Skin epidermis (tissue), 12 donors: ENCODE data around the gene LRTM1.

Experiments
- H3K27ac ChIP-seq, 21 experiments: fragments of 200-600 bp; sonication (generic) in 11 of 21; one replicate each; pipeline ENCODE4 v1.5.0; 2020; ENCODE audit warnings: mild to moderate bottlenecking in 3 of 21, inconsistent platforms in 2 of 21, moderate library complexity in 2 of 21
- H3K4me3 ChIP-seq, 7 experiments: fragments of 200-600 bp; sonication (generic) in 2 of 7; one replicate each; pipeline ENCODE4 v1.5.0; 2020; ENCODE audit warnings: inconsistent platforms in 2 of 7, mild to moderate bottlenecking in 2 of 7, moderate library complexity in 1 of 7

LRTM1 gene

DNA sequence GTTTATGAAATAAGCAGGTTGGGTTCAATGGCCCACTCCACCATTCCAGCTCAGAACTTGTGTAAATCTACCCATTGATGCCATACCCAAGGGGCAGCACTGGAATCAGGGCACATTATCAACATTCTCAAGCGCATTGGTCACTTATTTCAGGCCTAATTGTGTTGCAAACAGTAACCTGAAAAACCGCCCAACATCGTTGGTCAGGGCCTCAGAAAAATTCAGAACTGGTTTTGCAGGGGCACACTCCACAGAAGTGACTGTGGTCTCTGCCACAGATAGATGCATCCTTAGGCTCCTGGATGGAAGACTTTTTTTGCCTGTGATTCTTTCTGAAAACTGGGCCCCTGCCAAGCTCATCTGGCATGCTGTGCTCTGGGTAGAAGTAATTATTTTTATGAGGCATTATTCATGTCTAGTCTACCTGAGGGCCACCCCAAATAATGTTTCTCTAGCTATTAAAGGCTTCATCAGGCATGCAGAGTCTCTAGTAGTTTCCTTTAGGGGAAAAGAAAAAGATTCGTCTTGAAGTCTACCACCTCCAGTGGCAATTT is 21.7 kb upstream of the LRTM1 start:
- peak overlapping the region in 2 of 21 experiments; percentile 24 to 33 for H3K27ac ChIP-seq
- H3K4me3 ChIP-seq: no peak overlapping the region

DNA sequence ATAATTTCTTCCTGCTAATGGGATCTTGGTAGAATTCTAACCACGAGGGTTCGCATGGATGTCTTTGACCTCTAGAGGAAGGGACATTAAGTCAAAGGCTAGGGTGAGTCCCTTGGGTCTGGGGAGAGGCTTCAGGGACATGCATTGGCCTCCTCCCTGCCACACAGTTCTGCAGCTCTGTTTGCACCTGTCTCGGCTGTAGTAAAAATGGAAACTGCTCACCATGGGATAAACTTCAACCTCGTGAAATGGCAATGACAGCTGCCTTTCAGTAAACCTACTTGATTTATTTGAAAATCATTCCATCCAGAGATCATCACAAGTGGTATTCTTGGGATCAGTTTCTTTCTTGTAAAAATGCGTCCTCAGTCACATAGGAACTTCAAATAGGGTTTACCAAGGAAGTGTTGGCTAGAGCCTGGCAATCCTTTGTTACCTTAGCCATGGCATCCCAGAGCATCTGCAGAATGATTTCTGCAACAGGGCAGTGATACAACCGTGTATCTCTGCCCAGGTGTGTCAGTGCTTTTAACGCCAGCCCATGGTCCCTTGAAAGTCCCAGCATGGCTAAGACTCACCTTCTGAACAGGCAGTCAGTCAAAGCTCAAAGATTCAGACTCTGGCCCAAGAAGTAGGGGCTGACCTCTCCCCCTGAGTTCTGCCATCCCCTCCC is 14.0 kb upstream of the LRTM1 start:
- Histone ChIP-seq H3K4me3 (no peak overlapping the region), H3K27ac (no peak overlapping the region)

DNA sequence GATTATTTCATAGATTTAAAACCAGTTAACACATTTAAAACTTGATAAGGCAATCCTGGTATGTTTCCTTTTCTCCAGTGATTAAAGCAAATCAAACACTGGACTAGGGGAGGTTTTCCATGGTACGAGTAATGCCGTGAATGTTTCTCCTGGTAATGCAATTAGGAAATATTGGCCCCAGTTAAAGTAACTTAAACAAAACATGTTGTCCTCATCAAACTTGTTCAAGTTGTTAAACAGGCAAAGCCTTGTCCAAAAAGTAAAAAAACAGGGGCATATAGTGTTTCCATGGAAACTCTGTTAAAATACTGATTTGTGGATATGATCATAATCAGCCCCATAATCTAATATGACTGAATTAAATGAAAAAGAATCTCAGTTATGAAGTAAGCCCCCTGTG is 13.1 kb upstream of the LRTM1 start:
- no peak overlapping the region for H3K27ac ChIP-seq

DNA sequence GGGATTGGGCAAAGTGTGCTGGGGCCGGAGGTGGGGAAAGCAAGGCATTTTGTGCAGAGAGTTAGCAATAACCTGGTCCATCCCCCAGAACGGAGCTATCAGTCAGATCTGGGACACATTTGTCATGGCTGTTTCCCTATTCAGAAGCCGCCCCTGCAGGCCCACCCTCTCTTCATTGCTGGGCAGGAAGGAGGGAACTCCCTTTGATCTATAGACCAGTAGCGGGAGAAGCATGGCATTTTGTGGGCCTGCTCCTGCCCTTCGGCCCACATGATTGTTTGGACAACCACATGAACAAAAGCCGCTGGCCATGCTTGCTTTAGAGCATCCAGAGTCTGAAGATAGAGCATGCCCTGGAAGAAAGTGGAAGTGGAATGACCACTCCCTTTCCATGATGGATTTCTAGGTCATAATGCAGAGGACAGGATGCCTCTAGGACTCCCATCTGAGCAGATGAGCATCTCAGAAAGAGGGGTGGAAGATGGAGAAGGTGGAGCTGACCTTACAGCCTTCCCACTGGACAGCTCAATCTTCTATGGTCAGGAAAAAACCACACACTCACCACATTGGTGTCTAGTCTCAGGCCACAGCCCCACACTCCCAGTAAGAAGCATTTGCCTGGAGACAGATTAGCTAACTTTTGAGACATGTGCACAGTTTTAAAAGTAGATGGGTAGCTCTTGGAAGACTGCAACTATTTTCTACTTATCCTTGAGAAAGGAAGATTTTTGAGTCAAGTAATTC is 11.9 kb upstream of the LRTM1 start:
- no peak overlapping the region for H3K27ac ChIP-seq

More for the DNA sequence above, 13.1 kb upstream of the LRTM1 start:
- no peak overlapping the region for H3K4me3 ChIP-seq

DNA sequence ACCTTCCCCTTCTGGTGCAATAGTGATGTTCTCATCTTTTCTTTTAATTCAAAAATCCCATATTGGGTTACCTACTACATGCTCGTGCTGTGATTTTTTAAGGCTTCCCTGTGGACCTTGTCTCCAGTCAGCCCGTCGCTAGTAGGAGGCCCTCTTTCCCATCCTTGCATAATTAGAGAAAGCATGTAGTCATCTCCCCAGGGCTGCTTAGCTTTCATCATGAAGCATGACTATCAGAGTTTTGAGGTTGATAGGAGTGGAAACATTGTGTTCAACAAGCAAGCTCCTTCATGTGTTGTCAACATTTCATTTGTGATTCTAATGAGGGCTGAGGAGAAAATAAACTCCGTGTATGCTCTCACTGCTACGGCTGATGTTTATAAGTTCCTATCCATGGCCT is 8.7 kb upstream of the LRTM1 start:
- Histone ChIP-seq H3K4me3 (no peak overlapping the region), H3K27ac (no peak overlapping the region)

More for the DNA sequence above, 11.9 kb upstream of the LRTM1 start:
- H3K4me3 ChIP-seq: no peak overlapping the region

DNA sequence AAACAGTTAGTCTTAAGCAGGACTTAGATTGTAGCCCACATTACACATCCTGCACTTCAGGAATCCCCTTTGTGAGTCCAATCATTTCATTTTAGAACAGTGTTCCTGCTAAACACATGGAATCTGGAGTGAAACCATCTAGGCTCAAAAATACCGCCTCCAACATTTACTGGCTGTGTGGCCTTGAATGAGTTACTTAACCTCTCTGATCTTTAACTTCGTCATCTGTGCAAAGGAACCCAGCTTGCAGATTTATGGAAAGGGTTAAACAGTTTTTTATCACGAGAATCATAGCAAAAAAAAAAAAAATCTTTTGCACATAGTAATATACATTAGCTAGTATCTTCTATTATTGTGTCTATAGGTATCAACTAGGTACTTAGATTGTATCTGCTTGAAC is 8.0 kb upstream of the LRTM1 start:
- no peak overlapping the region for H3K4me3 ChIP-seq
- no peak overlapping the region for H3K27ac ChIP-seq

DNA sequence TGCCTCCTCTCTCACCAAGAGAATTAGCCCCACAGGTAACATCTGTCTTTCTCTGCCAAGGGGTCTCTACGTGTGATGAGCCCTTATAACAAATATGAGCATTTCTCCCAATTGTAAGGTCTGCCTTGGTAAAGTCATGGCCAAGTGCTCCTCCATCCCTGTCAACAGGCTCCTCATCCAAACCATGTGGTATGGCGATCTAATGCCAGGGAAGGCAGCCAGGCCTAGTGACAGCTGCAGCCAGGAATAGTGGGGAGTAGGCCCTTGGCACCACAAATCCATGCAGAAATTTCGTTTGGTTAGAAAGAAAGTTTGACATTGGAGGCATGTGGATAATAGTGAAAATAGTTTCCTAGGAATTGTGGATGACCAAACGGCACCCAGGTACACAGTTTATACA is 4.7 kb upstream of the LRTM1 start:
- H3K4me3 ChIP-seq: no peak overlapping the region
- H3K27ac ChIP-seq: no peak overlapping the region

DNA sequence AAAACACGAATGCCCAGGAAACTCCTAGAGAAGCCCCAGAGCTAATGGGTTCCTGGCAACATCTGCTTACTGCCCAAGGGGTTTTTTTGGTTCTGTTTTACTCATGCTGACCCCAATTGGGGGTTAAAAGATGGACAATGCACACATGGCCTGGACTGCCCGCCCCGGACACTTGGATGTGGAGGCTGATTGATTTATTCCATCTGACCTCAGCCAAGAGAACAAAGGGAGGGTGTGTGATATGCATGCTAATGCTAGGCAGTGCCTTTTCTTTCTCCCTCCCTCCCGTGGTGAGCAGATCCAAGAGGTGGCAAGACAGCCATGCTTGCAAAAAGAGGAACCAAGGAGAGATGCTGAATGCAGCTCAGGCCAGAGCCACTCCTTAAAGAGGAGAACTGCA is 3.3 kb upstream of the LRTM1 start:
- no peak overlapping the region for H3K4me3 ChIP-seq
- no peak overlapping the region for H3K27ac ChIP-seq

DNA sequence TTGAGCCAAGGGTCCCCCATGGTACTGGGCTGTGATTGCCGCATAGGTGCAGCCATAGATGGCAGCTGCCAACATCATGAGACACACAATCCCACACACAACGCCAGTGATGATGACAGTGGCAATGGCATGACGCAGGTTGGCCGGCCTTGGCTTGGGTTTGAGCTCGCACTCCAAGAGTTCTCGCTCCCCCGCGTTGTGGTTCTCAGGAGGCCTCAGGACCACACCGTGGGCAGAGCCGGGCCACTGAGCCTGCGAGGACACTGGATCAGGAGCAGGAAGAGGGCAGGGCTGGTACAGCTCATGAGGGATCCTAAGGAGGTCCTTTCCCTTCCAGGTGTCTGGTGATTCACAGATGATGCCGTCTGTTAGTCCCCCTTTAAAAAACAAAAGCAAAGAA is 9.3 kb downstream of the LRTM1 start:
- H3K4me3 ChIP-seq: no peak overlapping the region
- peak overlapping the region in 2 of 21 experiments; percentile 34 to 37 for H3K27ac ChIP-seq

DNA sequence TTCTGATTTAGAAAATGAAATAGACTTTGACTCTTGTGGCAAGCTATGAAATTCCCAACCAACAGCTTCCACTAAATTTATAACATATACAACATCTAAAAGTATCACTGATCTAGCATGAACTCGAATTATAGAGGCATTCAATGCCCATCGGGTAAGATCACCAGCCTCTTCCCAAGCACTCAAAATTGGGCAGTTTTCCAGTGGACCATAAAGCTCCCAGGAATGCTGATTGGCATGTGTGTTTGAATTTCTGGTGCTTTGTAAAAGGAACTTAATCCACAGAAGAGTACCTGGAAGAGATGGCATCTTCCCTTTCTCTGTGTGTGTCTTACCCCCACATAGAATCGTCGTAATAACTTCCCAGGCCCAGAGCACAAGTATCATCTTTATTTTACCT is 10.0 kb downstream of the LRTM1 start:
- Histone ChIP-seq H3K4me3 (no peak overlapping the region), H3K27ac (peak overlapping the region in 6 of 21 experiments; percentile 29 to 64 (median 45))

DNA sequence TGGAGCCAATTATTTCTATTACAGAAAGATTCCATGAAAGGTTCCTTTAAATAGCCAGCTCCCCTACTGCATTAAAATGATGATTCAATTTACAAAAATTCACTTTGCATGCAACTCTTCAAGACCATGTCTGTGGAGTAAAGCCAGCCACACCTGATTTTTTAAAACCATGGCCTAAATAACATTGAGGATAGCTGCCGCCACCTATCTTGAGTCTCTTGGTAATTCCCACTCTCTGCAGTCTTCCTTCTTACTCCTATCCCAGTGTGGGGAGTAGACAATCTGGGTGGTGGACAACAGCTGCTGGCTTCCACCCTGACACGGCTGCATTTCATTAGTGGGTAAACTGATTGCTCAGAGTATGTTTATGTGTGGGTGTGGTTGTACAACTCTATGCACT is 10.7 kb downstream of the LRTM1 start:
- Histone ChIP-seq H3K27ac (peak overlapping the region in 5 of 21 experiments; percentile 36 to 64 (median 54)), H3K4me3 (no peak overlapping the region)

DNA sequence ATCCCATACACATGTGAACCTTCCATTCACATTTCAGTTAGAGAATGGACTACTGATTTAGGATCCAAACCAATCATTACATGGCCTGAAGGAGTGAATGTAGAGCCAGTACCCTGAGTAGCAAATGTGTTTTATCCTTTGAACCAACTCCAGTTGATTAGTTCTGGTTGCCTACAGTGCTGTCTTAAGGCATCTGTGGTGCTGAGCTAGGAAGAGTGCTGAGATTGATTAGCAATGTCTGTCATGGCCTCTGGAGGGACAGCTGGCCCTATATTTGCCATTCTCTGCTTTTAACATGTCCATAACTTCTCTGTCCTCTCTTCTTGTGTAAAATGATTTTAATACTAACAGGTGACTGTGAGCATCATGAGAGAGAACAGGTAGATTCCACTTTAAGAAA is 11.1 kb downstream of the LRTM1 start:
- no peak overlapping the region for H3K4me3 ChIP-seq
- peak overlapping the region in 2 of 21 experiments; percentile 54 to 64 for H3K27ac ChIP-seq

DNA sequence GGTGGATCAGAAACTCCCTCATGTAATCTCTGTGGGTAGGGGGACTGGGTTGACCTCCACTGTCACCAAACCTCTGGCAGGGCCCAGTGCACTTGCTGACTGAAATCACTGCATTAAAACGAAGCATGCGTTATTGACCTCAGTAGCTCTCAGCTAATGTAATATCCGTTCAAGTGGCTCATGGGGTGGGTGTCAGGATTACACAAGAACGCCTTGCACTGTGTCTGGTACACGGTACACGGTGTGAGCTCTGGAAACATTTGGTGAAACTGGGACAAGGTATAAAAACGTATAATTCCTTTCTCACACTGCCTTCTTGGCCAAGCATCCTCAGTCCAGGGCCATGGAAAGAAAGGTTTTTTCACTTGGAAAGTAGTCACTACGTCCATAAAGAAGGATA is 11.9 kb downstream of the LRTM1 start:
- Histone ChIP-seq H3K27ac (peak overlapping the region in 3 of 21 experiments; percentile 1 to 64 (median 2)), H3K4me3 (no peak overlapping the region)

DNA sequence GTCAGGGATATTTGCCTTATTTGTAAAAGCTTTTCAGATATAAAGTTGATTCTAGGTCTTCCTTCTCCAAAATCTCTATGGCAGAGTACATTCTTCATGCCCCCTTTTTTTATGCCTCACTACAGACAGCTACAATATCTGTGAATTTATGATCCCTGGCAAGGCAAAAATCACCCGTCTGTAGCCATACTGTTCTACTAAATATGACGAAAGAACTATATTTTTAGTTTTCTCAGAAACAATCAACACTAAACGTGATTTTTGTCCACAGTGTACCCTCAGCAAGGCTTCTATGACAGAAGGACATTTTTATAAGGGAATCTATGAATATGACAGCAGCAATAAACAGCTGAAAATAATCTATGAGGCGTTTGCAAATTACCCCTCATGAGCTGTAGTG is 12.7 kb downstream of the LRTM1 start:
- peak overlapping the region in 1 of 21 experiments; percentile 34 for H3K27ac ChIP-seq
- no peak overlapping the region for H3K4me3 ChIP-seq

DNA sequence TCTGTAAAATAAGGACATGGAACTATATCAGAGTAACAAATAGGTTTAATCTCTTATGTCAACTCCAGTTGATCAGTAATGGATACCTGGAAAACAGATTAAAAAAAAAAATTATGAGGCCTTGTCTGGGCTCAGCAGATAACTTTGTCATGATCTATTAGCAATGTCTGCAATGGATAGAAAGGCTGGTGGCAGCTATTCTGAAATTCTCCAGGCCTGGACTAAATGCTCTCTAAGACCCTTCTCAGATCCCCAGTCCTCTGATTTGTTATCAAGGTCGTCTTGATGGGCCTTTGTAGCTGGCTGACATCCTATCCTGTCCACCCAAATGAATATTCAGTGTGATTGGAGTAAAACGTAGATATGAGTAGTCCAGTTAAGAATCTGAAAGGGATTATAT is 13.7 kb downstream of the LRTM1 start:
- no peak overlapping the region for H3K27ac ChIP-seq
- no peak overlapping the region for H3K4me3 ChIP-seq

DNA sequence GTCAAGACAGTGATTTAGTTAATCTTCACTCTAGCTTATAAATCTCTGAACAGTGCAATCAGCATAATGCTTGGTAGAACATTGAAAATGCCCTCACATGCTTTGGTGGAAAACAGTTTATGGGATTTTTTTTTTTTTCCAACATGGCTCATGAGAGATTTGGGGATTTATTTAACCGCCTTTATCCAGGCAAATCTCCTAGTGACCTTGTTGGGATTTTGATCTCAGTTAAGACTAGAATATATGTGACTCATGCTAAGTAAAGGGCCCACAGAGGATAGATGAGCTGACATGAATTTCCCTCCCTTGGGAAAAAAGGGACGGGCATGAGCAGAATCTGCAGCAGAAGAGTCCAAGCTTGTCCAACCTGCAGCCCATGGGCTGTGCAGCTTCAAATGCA is 18.7 kb downstream of the LRTM1 start:
- Histone ChIP-seq H3K4me3 (no peak overlapping the region), H3K27ac (no peak overlapping the region)

DNA sequence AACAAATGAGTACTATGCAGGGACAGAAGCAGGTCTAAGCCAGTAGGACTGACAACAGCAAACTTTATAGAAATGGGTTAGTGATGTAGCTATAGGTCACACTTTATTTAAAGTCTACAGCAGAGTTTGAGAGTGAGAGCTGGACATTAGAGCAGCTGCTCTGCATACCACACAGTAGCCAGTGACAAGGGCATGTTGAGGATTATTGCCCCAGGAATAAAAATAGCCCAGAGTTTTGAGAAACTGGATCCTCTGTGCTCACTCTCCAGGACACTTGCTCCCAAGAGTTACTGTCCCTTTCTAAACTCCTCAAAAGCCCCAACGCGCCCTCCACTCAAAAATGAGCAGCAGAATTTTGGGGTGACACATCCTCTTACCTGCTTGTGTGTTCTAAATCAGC is 21.1 kb downstream of the LRTM1 start:
- no peak overlapping the region for H3K4me3 ChIP-seq
- H3K27ac ChIP-seq: no peak overlapping the region

DNA sequence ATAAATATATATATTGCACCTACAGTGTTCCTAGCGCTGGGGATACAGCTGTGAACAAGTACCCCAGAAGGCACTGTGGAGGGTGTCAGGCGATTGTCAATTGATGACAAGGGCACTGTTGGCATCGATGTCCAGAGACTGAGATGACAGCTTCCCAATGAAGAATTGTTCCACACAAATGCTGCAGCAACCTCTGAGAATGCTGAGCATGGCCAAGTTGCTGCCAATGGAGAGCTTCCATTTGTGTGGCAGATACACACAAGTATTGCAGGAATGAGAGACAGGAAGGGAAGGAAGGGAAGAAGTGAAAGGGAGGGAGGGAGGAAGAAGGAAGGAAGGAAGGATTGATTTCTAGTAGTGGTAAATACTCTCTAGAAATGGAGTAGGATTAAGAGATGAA is 21.9 kb downstream of the LRTM1 start:
- Histone ChIP-seq H3K27ac (no peak overlapping the region), H3K4me3 (no peak overlapping the region)

DNA sequence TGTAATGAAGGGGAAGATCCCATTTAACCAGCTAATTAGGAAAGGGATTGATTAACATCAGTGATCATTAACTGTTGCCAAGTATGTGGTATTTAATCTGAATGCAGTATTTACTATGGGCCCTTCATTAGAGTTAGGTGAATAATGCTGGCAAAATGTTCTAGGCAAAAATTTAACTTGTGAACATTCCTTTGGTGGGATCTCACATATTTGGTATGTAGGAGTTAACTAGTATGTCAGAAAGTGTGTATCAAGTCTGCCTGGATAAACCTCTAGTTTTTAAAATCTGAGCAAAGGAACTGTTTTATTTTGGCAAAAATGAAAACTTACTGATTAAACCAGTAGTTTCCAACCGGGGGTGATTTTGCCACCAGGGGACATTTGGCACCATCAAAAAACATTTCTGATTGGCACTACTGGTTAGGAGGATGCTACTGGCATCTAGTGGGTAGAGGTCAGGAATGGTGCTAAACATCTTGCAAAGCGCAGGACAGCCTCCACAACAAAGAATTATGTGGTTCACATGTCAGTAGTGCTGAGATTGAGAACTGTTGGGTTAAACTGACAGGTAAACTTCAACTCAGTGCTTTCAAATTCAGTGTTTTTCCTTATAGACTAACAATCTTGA is 22.5 kb downstream of the LRTM1 start:
- no peak overlapping the region for H3K4me3 ChIP-seq
- H3K27ac ChIP-seq: no peak overlapping the region

DNA sequence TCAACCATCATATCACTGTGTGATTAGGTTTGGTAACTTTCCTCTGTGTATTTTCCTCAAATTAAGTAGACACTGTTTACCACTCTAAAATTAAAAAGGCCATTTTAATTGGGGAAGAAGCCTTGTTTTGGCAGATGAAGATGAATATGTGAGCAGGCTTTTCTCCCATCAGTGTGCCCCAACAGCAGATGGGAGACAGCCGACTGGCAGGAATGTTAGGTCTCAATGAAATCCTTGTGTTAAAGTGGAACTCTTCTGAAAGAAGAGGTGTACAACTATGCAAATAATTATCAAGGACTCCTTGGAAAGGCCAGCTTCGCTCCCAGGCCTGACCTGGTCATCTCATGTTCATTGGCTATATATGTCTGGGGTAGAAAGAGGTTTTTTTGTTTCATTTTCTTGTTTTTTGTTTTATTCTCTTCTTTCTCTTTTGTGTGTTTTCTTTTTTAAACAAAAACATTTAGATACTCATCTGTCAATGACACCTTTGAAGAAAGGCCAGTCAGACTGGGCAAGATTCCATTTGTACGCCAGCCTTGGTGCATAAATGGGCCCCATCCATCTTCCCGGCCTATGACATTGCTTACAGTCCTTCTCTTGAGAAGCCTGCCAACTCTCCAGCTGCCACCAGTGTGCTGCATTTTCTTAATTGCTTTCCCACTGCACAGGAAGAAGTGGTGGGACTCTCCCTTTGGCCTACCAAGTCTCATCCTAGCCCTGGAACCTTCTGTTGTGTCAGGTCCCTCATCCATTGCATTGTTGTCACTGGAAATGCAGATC is 25.8 kb downstream of the LRTM1 start:
- Histone ChIP-seq H3K27ac (no peak overlapping the region), H3K4me3 (no peak overlapping the region)
